Activated CD8-positive, alpha-beta memory T cell treated with anti-CD3 and anti-CD28 coated beads, Interleukin-2, amount 50 U/mL, for 4 hours (primary cell): ENCODE data around the gene RAF1.
"Not testable (repeated sequence)": the region's sequence is repeated elsewhere in the genome, so short reads cannot be mapped to it uniquely, and the experiment has no call there.

Source experiments
- DNase-seq: peaks from one replicate; pipeline ENCODE4 v3.0.0-alpha.2; 2020

Gene RAF1

GRCh38 chr3:12663936-12664908 lies at the start of gene RAF1:
Gene RAF1 (minus strand): TSS chr3:12664117. CDS start chr3:12618721, 45,396 bp downstream.
- DNase-seq = peak; percentile 97

- no peak for DNase-seq
Observed at GRCh38 chr3:12710062-12710461, 46.1 kb upstream of the RAF1 start.

- DNase-seq = no peak
Observed at GRCh38 chr3:12709334-12709733, 45.4 kb upstream of the RAF1 start.

- DNase-seq = no peak
Observed at GRCh38 chr3:12708584-12709192, 44.8 kb upstream of the RAF1 start.

GRCh38 chr3:12707449-12707848 lies 43.5 kb upstream of the RAF1 start:
- no peak for DNase-seq

- DNase-seq = peak; percentile 49
Observed at GRCh38 chr3:12706504-12707253, 42.8 kb upstream of the RAF1 start.

GRCh38 chr3:12705981-12706380 lies 42.1 kb upstream of the RAF1 start:
- no peak for DNase-seq

- no peak for DNase-seq
Observed at GRCh38 chr3:12705374-12705926, 41.5 kb upstream of the RAF1 start.

GRCh38 chr3:12702501-12702900 lies 38.6 kb upstream of the RAF1 start:
- no peak for DNase-seq

GRCh38 chr3:12701601-12702000 lies 37.7 kb upstream of the RAF1 start:
- not testable (repeated sequence) for DNase-seq

- no peak for DNase-seq
Observed at GRCh38 chr3:12700800-12701199, 36.9 kb upstream of the RAF1 start.

GRCh38 chr3:12695916-12696315 lies 32.0 kb upstream of the RAF1 start:
- no peak for DNase-seq

GRCh38 chr3:12695112-12695511 lies 31.2 kb upstream of the RAF1 start:
- no peak for DNase-seq

- DNase-seq = no peak
Observed at GRCh38 chr3:12692444-12692843, 28.5 kb upstream of the RAF1 start.

GRCh38 chr3:12689997-12690711 lies 26.2 kb upstream of the RAF1 start:
- DNase-seq = no peak

- no peak for DNase-seq
Observed at GRCh38 chr3:12687948-12688347, 24.0 kb upstream of the RAF1 start.

- no peak for DNase-seq
Observed at GRCh38 chr3:12686096-12686495, 22.2 kb upstream of the RAF1 start.

GRCh38 chr3:12681943-12682390 lies 18.1 kb upstream of the RAF1 start:
- DNase-seq = no peak

- DNase-seq = no peak
Observed at GRCh38 chr3:12681089-12681942, 17.4 kb upstream of the RAF1 start.

- no peak for DNase-seq
Observed at GRCh38 chr3:12679468-12679867, 15.6 kb upstream of the RAF1 start.

- DNase-seq = no peak
Observed at GRCh38 chr3:12677616-12678015, 13.7 kb upstream of the RAF1 start.
